ENCODE results near the gene GTF3C5.

GTF3C5 gene

DNA sequence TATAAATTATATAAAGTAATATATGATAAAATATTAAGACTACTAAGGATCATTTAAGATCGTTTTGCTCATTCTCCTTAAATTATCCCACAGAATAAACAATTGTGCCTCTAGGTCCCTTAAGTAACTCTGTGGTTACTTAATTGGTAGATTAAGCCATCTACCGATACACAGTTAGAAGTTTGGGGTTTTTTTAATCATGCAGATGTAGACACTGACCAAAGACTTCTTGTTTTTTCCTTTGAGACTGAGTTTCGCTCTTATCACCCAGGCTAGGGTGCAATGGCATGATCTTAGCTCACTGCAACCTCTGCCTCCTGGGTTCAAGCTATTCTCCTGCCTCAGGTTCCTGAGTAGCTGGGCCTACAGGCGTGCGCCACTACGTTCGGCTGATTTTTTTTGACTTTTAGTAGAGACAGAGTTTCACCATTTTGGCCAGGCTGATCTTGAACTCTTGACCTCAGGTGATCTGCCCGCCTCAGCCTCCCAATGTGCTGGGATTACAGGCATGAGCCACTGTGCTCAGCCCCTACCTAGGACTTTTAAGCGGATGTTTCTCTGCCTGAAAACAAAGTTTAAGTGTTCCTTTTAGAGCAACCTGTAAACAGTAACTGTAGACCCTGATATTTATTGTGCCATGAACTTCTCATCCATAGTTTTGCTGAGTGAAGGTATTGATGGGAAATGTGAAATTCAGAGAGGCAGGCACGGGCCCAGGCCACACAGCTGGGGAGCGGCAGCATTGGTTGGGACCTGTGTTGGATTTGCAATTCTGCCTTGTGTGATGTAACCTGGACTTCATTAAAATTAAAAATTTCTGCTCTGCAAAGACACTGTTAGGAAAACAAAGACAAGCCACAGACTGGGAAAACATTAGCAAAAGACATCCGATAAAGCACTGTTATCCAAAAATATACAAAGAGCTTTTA is 42.6 kb downstream of the GTF3C5 start:
- Histone ChIP-seq H3K9me3 (ENCODE audit: insufficient read depth, low read length) (no peaks in the 10 kb centered on the region), H3K27ac (ENCODE audit: low read depth, low read length) (no peak overlapping the region), H3K79me2 (ENCODE audit: insufficient read depth, low read length) (no peaks in the 10 kb centered on the region), H3K9me2 (replicated peaks; ENCODE audit: insufficient read depth, low read length) (no peaks in the 10 kb centered on the region), H2AFZ (ENCODE audit: low read depth, low read length, severe bottlenecking) (no peak overlapping the region), H3K36me3 (ENCODE audit: low read length) (no peaks in the 10 kb centered on the region), H3K4me3 (ENCODE audit: insufficient read depth, low read length, poor library complexity, severe bottlenecking) (no peak overlapping the region), H3K9ac (ENCODE audit: low read length) (no peak overlapping the region), H4K20me1 (ENCODE audit: low read depth, low read length) (no peaks in the 10 kb centered on the region), H3F3A (ENCODE audit: insufficient read depth) (no peaks in the 10 kb centered on the region), H3K27me3 (ENCODE audit: low read length) (no peaks in the 10 kb centered on the region), H3K4me2 (ENCODE audit: low read depth, low read length, poor library complexity, severe bottlenecking) (no peak overlapping the region)
- TF ChIP-seq EZH2phosphoT487 (conservative IDR thresholded peaks at IDR 0.05; ENCODE audit: low read length) = no peak
- TF ChIP-seq, protein P1, sequence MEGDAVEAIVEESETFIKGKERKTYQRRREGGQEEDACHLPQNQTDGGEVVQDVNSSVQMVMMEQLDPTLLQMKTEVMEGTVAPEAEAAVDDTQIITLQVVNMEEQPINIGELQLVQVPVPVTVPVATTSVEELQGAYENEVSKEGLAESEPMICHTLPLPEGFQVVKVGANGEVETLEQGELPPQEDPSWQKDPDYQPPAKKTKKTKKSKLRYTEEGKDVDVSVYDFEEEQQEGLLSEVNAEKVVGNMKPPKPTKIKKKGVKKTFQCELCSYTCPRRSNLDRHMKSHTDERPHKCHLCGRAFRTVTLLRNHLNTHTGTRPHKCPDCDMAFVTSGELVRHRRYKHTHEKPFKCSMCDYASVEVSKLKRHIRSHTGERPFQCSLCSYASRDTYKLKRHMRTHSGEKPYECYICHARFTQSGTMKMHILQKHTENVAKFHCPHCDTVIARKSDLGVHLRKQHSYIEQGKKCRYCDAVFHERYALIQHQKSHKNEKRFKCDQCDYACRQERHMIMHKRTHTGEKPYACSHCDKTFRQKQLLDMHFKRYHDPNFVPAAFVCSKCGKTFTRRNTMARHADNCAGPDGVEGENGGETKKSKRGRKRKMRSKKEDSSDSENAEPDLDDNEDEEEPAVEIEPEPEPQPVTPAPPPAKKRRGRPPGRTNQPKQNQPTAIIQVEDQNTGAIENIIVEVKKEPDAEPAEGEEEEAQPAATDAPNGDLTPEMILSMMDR (IDR thresholded peaks at IDR 0.05; ENCODE audit: insufficient read depth, low read length, poor library complexity, severe bottlenecking) = no peak

DNA sequence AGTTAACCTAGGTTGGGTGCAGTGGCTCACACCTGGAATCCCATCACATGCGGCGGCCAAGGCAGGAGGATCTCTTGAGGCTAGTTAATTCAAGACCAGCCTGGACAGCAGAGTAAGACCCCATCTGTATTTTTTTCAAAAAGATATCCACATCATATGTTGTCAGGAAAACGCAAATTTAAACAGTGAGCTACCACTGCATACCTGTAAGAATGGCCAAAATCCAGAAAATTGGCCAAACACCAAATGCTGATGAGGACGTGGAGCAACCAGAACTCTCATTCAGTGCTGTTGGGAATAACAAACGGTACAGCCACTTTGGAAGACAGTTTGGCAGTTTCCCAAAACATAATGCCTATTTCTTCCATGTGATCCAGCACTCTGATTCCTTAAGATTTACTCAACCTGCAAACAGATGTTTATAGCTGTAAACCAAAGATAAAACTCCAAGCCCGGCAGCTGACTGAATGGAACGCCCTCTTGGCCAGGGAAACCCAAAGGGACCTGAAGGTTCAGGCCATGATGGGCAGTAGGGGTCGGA is 43.4 kb downstream of the GTF3C5 start:
- TF ChIP-seq EZH2phosphoT487 (conservative IDR thresholded peaks at IDR 0.05; ENCODE audit: low read length) = no peak
- TF ChIP-seq, protein P1 (IDR thresholded peaks at IDR 0.05; ENCODE audit: insufficient read depth, low read length, poor library complexity, severe bottlenecking) = no peak
- no peaks in the 10 kb centered on the region for H3K9me3 ChIP-seq (ENCODE audit: insufficient read depth, low read length)
- no peaks in the 10 kb centered on the region for H3K9me2 ChIP-seq (replicated peaks; ENCODE audit: insufficient read depth, low read length)
- no peaks in the 10 kb centered on the region for H3F3A ChIP-seq (ENCODE audit: insufficient read depth)
- H3K36me3 ChIP-seq (ENCODE audit: low read length) = no peaks in the 10 kb centered on the region
- no peaks in the 10 kb centered on the region for H3K27me3 ChIP-seq (ENCODE audit: low read length)
- no peak overlapping the region for H3K9ac ChIP-seq (ENCODE audit: low read length)
- H4K20me1 ChIP-seq (ENCODE audit: low read depth, low read length) = no peaks in the 10 kb centered on the region
- H3K4me2 ChIP-seq (ENCODE audit: low read depth, low read length, poor library complexity, severe bottlenecking) = no peak overlapping the region
- no peak overlapping the region for H3K4me3 ChIP-seq (ENCODE audit: insufficient read depth, low read length, poor library complexity, severe bottlenecking)
- H3K27ac ChIP-seq (ENCODE audit: low read depth, low read length) = no peak overlapping the region
- H2AFZ ChIP-seq (ENCODE audit: low read depth, low read length, severe bottlenecking) = no peak overlapping the region
- H3K79me2 ChIP-seq (ENCODE audit: insufficient read depth, low read length) = no peaks in the 10 kb centered on the region

DNA sequence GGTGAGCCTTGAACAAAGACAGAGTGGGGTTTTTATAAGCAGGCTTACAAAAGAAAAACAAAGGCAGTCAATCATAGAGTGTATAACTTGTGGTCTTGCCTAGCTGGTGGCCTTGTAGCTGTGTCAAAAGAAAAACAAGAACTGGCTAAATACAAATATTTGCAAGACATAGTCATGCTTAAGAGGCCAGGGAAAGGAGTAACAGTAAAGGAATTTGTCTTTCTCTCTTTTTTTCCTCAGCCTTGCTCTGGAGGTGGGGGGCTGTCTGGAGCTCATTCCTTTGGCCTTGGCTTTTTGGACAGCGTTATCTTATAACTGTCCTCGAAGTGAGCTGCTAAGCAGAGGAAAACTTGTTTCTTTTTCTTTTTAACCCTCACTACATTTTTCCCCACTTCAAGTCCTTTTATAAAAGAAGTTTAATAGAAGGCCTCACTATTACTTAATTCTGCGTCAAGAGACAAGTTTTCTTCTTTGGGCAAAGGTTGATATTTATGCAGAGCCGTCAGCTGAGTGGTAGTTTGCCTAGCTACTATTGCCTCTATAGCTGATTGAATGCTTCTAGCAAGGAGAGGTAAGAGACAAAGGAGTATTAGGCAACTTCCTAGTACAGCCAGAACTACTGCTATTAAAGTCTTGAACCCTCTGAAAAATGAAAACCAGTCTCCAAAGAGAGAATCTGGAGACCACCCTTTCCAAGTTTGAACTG is 45.3 kb downstream of the GTF3C5 start:
- Histone ChIP-seq H3K9me3 (ENCODE audit: insufficient read depth, low read length) (no peaks in the 10 kb centered on the region), H3K9ac (ENCODE audit: low read length) (no peak overlapping the region), H3K27me3 (ENCODE audit: low read length) (no peaks in the 10 kb centered on the region), H3K9me2 (replicated peaks; ENCODE audit: insufficient read depth, low read length) (no peaks in the 10 kb centered on the region), H3K79me2 (ENCODE audit: insufficient read depth, low read length) (no peaks in the 10 kb centered on the region), H2AFZ (ENCODE audit: low read depth, low read length, severe bottlenecking) (no peak overlapping the region), H3F3A (ENCODE audit: insufficient read depth) (no peaks in the 10 kb centered on the region), H3K36me3 (ENCODE audit: low read length) (no peaks in the 10 kb centered on the region), H3K27ac (ENCODE audit: low read depth, low read length) (no peak overlapping the region), H4K20me1 (ENCODE audit: low read depth, low read length) (no peaks in the 10 kb centered on the region), H3K4me2 (ENCODE audit: low read depth, low read length, poor library complexity, severe bottlenecking) (no peak overlapping the region), H3K4me3 (ENCODE audit: insufficient read depth, low read length, poor library complexity, severe bottlenecking) (no peak overlapping the region)
- TF ChIP-seq EZH2phosphoT487 (conservative IDR thresholded peaks at IDR 0.05; ENCODE audit: low read length) = no peak
- TF ChIP-seq, protein P1 (IDR thresholded peaks at IDR 0.05; ENCODE audit: insufficient read depth, low read length, poor library complexity, severe bottlenecking) = no peak

All from SU-DHL-6 (cell line).